ENCODE results near the gene MBD5.

Gene MBD5

DNA sequence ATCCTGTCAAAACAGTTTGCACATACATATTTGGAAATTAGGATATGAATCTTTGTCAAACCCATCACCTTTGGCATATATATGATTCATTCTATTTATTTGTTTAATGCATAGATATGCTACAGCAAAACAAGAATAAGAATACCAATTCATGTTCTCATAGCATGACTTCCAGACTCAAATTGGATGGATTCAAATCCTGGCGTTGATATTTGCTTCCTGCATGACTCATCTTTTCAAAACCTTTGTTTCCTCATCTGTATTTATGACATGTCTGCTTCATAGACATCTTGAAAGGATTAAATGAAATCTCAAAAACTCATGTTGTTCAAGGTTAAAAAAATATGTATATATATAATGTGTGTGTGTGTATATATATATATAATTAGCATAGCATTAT lies 261.3 kb downstream of the MBD5 start:
- no peak overlapping the region for H3K4me3 ChIP-seq (ENCODE audit: low read depth, low read length)
- TF ChIP-seq, protein P1, sequence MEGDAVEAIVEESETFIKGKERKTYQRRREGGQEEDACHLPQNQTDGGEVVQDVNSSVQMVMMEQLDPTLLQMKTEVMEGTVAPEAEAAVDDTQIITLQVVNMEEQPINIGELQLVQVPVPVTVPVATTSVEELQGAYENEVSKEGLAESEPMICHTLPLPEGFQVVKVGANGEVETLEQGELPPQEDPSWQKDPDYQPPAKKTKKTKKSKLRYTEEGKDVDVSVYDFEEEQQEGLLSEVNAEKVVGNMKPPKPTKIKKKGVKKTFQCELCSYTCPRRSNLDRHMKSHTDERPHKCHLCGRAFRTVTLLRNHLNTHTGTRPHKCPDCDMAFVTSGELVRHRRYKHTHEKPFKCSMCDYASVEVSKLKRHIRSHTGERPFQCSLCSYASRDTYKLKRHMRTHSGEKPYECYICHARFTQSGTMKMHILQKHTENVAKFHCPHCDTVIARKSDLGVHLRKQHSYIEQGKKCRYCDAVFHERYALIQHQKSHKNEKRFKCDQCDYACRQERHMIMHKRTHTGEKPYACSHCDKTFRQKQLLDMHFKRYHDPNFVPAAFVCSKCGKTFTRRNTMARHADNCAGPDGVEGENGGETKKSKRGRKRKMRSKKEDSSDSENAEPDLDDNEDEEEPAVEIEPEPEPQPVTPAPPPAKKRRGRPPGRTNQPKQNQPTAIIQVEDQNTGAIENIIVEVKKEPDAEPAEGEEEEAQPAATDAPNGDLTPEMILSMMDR (IDR thresholded peaks at IDR 0.05; ENCODE audit: borderline replicate concordance, insufficient read depth, low read depth, low read length), result no peak

DNA sequence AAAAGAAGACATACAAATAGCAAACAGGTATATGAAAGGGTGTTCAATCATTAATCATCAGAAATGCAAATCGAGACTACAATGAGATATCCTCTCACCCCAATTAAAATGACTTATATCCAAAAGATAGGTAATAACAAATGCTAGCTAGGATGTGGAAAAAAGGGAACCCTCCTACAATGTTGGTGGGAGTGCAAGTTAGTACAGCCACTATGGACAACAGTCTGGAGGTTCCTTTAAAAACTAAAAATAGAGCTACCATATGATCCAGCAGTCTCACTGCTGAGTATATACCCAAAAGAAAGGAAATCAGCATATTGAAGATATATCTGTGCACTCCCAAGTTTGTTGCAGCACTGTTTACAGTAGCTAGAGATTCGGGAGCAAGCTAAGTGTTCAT lies 271.5 kb downstream of the MBD5 start:
- no peak overlapping the region for H3K4me3 ChIP-seq (ENCODE audit: low read depth, low read length)
- TF ChIP-seq, protein P1 (IDR thresholded peaks at IDR 0.05; ENCODE audit: borderline replicate concordance, insufficient read depth, low read depth, low read length), result no peak

DNA sequence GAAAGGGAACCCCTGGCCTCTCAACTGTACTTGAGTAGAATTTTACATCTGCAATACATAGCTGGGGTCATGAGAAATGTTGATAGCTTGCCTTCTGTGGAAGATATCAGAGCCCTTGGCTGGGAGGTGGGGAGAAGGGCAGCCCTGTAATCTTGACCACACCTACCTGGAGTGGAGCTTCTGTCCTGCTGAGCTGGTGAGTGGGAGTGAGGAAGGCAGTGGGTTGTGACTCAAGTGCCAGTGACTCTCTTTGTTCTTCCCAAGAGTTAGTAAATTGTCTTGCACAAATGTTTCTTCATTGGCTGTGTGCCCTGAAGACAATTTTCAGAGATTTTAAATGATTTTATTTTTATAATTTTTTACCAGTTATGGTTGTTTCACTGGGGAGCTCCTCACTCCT lies 277.3 kb downstream of the MBD5 start:
- no peak overlapping the region for H3K4me3 ChIP-seq (ENCODE audit: low read depth, low read length)
- TF ChIP-seq, protein P1 (IDR thresholded peaks at IDR 0.05; ENCODE audit: borderline replicate concordance, insufficient read depth, low read depth, low read length), result no peak

DNA sequence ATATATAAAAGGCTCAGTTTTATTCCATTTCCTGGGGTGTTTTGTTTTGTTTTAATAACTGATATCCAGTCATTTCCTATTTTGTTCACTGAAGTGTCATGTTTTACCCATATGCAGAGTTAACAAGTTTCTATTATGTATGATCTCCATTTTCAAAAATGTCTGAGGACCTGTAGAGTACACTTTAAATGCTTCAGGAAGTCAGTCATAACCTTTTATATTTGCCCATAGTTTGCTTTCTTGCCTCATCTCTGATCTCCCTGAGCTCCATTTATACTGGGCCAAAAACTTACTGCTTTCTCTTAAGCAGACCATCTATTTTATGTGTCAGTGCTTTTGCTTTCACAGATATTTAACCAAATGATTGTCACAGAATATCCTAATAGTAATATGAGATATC lies 278.7 kb downstream of the MBD5 start:
- TF ChIP-seq, protein P1 (IDR thresholded peaks at IDR 0.05; ENCODE audit: borderline replicate concordance, insufficient read depth, low read depth, low read length), result no peak
- H3K4me3 ChIP-seq (ENCODE audit: low read depth, low read length), result no peak overlapping the region

DNA sequence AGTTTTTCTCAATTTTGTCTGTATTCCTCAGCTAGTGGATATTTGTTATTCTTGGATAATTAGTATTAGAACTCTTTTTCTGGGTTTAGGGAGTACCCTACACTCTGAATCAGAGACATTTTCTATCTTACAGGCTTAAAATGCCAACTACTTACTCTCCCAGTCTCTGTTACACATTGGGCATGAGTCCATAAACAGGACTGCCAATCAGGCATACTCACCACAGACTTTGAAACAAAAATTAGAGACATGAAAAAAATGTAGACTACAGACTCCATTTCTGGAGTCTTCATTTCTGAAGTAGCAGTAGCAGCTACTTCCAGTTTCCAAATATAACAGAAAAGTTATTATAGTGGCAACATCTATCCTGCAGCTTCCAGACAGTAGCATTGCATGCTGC lies 279.7 kb downstream of the MBD5 start:
- no peak overlapping the region for H3K4me3 ChIP-seq (ENCODE audit: low read depth, low read length)
- TF ChIP-seq, protein P1 (IDR thresholded peaks at IDR 0.05; ENCODE audit: borderline replicate concordance, insufficient read depth, low read depth, low read length), result no peak

DNA sequence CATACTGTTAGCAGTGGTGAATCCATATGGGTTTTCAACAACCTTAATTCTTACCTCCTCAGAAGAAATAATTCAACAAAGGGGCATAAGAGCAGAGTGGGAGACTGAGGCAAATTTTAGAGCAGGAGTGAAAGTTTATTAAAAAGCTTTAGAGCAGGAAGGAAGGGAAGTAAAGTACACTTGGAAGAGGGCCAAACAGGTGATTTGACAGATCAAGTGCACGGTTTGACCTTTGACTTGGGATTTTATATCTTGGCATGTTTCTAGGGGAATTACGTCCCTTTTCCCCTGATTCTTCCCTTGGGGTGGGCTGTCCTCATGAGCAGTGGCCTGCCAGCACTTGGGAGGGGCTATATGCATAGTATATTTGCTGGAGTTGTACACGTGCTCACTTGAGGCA lies 280.5 kb downstream of the MBD5 start:
- TF ChIP-seq, protein P1 (IDR thresholded peaks at IDR 0.05; ENCODE audit: borderline replicate concordance, insufficient read depth, low read depth, low read length), result no peak
- no peak overlapping the region for H3K4me3 ChIP-seq (ENCODE audit: low read depth, low read length)

DNA sequence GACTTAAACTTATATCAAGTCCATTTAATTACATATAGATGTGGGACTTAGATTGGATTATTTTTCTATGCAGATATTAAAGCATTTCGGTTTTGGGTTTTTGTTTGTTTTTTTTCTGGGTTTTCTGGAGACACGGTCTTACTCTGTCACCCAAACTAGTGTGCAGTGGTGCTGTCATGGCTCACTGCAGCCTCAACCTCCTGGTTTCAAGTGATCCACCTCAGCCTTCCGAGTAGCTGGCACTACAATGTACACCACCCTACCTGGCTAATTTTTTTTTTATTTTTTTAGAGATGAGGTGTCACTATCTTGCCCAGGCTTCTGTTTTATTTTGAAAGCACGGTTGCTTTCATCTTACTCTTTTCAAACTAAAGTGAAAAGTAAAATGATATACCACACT lies 281.6 kb downstream of the MBD5 start:
- H3K4me3 ChIP-seq (ENCODE audit: low read depth, low read length), result no peak overlapping the region
- TF ChIP-seq, protein P1 (IDR thresholded peaks at IDR 0.05; ENCODE audit: borderline replicate concordance, insufficient read depth, low read depth, low read length), result no peak

Data from GM12875 (cell line).